Pons (tissue), 1 donor: ENCODE measurements around the gene STX2.

ENCODE experiments used
- DNase-seq: peaks from one replicate; pipeline ENCODE4 v3.0.0-alpha.2; 2016; ENCODE audit warnings: low spot score

STX2 gene

DNA sequence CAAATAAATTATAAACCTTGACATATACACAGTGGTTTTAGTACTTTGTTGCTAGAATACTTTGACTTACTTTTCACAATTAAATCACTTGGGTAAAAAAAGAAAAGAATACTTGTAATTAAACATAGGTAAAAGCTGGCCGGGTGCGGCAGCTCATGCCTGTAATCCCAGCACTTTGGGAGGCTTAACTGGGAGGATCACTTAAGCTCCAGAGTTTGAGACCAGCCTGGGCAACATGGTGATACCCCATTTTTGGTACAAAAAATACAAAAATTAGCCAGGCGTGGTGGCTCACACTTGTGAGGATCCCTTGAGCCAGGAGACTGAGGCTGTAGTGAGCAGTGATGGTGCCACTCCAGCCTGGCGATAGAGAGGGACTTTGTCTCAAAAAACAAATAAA lies 7.8 kb downstream of the STX2 start:
- DNase-seq, result no peak

DNA sequence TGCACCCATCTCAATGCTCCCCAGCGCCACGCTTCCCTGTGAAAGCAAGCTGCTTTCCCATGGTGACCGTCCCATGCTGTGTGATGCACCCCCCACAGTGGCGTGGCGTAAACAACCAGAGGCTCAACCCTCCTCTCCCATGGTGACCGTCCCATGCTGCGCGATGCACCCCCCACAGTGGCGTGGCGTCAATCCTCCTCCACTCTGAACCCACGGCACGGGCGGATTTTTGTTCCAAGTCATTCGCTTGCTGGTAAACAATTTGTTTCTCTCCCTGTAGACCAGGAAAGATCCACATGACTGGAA lies 8.9 kb downstream of the STX2 start:
- DNase-seq, result no peak

DNA sequence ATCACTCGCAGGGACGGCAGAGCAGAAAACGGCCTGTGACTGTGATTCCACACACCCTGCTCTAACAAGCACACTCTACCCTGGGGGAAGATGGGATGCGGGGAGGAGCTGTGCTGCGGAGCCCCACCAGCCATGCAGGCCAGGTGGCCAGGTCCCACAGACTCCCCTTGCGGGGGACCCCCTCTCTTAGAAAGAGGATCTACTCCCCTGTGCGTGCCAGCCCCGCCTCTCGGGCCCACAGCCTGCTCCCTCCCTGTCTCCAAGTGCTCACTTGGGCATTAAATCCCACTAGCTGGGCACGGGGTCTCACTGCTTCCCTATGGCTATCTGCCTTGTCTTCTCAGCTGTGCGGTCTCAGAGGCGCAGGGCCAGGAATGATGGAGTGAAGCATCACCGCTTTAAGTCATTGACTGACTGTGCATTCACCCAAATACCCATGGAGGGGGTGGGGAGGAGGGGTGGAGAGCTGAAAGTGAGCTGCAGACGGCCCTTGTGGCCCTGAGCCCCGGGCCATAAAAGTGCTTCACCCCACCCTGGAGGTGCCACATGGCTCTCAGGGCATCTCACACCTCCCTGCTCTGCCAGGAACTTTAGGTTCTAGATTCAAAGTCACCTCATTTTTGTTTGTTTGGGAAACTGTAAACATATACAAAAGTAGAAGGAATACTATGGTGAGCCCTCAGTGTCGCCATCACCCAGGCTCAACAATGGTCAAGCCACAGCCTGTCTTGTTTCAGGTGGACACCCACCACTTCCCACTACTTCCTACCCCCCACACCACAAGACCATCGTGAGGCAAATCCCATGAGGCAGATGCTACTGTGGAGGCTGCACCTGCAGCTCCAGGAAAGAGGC lies 9.4 kb downstream of the STX2 start:
- no peak for DNase-seq

DNA sequence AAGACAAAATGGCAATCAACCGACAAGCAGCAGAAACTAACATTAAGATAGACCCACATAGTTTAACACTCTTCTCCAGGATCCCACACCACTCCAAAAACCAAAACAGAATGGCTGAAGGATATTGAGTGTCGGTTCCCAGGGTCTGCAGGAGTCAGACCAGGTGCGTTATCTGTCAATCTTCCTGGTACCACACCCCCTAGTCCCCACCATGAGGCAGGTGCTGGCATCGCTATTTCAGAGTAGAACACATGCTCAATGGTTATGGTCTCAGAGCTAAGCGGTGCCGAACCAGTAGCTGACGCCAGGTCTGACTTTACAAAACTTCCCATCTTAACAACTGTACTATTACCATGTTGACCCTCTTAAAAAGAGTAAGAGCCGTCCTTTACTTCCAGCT lies 10.2 kb downstream of the STX2 start:
- DNase-seq, result no peak

DNA sequence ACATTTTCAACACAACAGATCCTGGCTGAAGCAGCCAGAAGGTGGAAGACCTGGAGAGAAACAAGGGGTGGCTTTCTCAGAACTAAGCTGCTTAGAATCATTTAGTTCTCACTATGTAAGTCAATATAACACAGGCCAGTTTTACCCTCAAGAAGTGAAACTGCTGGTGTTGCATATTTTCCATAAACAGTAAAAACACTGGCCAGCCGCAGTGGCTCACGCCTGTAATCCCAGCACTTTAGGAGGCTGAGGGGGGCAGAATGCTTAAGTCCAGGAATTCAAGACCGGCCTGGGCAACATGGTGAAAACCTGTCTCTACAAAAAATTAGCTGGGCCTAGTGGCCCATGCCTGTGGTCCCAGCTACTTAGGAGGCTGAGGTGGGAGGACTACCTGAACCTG lies 11.6 kb downstream of the STX2 start:
- DNase-seq, result no peak

DNA sequence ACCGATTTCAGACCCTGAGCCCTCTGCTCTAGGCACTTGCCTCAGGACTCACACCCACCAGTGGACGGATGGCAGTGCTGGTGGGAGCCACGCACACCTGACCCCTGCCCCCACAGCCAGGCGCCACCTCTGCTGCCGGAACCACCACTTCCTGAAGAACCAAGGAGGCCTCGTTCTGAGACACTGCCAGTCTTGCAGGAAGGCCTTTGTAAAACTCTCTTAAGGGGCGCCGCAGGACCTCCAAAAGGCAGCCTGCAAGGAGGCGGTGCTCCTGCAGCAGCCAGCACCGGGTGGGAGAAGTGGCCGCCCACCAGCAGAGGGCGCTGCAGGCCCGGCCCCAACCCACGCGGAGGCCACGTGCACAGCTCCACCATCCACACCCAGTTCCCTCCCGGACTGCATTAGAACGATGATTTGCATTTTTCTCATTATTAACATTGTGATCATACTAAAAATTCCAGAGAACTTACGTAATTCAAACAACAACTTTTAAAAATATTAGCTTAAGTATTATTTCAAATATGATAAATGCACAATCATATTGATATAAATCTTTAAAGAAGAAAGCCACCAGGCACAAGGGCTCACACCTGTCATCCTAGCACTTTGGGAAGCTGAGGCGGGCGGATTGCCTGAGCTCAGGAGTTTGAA lies 12.8 kb downstream of the STX2 start:
- DNase-seq, result no peak

DNA sequence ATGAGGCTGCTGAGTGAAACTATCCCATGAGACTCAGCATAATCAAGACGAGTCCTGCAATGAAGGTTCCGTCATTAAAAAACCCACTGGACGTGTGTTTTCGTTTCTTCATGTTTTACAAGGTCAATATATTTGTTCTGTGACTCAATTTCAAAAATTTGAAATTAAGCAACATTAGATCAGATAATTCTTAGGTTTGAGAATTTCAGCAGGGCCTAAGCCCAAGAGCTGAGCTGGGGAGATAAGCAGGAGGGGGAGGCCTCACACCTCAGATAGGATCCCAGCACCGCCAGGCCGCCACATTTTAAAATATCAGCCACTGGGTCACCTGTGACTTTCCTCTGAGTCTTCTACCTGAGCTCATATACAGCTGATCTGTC lies 13.3 kb downstream of the STX2 start:
- DNase-seq, result no peak

DNA sequence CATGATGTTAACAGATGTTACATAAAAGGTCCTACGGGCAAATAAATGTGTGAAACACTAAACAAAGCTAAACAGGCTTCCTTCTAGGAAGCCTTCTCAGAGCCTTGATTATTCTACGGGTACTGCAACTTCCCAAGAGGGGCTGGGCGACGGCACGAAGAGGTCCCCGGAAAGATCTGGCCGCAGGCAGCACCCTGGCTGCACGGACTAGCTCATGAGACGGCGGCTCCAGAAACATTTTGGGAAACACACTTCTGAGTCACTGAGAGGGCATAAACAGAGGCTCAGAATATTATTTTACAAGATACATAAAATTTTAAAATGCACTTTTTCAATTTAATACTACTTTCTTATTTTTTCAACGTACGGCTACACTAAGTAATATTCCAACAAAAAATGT lies 19.4 kb downstream of the STX2 start:
- DNase-seq, result no peak

DNA sequence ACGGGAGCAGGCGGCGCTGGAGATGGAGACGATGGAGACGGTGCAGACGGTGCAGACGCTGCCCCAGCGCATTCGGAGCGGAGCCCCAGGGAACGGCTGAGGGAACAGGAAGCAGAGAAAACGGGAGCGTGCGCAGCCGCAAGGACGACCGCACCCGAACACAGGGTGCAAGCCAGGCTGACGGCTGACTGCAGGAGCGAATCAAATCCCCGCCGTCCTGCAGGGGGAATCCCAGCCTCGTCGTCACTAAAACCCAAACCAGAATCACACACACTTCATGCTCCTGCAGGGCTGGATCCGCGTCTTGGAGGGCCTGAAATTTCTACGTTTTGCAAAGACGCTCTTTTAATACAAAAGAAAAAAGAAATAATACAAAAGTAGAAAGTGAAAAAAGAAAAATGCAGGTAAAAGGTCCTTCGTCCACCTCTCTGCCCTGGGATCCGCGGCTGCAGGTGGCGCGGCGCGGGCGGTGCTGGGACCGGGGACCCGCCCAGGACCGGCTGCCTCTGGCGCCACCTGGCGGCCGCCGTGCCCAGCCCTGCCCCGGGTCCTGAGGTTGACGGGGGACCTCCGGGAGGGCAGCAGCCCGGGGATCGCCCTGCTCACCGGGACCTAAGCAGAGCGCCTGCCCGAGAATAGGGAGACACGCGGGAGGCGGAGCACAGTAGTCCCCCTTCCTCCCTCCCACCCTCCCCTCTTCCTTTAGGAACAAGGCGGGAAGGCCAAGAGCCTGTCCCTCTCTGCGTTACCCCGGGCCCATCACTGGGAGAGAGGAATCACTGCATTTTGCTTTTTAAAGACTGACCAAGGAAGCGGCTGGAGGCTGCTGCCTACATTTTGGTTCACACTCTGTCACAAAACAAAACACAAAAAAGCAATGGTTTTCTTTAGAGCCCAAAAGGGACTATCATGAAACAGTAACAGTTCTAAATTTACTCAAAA lies 20.1 kb downstream of the STX2 start:
- DNase-seq, result no peak

DNA sequence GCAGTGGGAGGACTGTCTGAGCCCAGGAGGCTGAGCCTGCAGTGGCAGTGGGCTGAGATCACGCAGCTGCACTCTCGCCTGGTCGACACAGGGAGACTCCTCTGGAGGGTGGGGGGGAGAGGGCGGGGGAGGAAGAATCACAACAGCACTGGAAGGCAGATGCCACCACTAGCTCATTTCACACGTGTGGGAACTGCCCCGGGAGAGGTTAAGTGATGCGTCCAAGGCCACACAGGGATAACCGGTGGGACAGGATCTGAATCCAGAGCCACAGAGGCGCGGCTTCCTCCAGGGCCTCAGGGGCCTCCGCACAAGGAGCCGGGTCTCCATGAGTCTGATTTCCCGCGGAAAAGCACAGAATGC lies 20.8 kb downstream of the STX2 start:
- no peak for DNase-seq

DNA sequence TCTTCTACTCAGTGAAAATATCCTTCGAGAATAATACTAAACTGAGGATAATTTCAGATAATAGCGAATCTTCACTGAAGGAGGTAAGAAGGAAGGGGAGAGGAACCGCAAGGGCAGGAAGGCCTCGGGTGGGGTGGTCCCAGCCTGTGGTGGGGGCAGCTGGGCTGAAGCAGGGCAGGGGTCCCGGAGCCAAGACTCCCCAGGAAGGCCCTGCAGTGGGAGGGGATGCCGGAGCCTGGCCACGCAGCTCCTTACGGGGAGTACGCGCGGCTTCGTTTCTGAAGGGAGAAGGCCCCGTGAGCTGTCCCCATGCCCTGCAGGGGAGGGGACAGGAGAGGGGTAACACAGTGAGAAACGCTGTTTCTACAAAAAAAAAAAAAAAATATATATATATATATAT lies 21.2 kb downstream of the STX2 start:
- no peak for DNase-seq

DNA sequence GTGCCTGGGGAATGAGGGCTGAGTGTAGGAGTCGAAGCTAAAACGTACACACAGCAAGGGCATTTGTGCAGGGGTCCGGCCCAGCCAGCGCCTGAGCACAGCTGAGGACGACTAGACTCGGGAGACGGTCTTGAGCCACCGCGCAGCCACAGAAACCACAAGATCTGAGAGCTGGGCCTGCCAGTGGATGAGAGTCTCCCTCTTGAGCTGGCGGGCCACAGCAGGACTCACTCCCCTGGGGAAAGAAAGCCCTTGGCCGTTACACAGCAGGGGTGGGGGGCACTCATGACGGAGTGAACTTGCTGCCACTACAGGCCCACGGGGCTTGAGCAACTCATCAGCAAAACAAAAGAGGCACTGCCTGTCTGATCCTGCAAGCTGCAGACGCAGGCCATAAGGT lies 23.0 kb downstream of the STX2 start:
- DNase-seq, result no peak

DNA sequence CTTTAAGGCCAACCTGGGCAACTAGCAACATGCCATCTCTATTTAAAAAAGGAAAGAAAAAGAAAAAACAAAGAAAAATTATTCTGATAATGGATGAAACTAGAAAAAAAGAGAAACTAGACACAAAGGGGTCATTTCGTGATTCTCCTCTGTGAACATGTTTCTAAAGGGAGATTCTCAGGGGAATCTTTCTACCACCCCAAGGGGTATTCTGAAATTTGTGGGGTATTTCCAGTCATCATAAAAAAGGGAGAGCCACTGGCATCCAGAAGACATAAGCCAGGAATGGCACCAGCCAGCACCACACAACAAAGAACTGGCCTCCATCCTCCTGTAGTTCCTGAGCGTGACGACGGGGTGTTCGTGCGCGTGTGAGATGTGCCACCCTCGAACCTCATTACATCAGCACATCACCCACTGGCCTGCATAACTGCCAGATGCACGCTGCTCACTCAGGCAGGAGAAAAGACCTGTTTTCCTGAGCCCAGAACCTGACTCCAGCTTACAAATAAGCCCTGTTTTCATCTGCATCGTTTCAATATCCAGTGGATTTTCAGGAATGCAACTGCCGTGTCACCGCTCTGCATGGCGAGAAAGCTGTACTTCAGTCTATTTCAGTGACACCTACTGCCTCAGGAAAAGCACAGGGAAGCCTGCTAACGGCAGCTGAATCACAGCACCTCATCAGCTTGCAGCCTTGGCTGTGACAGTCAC lies 23.9 kb downstream of the STX2 start:
- DNase-seq, result no peak

DNA sequence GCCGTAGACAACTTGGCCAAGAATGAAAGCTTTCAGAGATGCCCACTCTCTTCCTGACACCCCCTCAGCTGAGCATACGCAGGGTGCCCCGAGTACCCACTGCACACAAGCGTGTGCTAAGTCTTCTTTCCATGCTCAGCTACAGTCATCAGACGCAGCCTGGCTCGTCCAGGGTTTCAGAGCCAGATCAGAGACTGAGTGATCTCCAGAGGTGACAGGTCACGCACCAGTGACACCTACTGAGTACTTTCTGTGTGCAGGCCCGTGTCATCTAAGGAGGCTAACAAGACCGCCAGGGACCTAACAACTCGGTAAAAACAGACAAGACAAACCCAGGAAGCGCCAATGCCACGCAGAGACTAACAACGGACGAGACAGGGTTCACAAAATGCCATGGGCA lies 25.1 kb downstream of the STX2 start:
- DNase-seq, result no peak

DNA sequence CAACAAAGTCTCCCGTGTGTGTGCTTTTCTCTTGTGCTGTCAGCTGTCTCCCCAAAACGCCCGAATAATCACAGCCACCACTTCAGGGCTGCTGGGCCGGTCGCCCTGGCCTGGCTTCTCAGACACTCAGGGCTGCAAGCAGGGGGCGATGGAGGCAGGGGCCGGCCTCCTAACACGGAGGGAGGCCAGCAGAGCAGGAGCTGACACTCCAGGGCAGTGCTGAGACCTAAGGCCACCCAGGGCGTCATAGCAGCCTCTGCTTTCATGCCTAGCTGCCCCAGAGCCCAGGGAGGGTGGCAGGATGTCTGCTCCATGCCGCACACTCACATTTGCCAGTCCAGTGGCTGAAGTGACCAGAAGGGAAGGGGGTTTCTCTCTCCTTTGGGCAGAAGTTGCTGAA lies 25.6 kb downstream of the STX2 start:
- DNase-seq, result no peak

DNA sequence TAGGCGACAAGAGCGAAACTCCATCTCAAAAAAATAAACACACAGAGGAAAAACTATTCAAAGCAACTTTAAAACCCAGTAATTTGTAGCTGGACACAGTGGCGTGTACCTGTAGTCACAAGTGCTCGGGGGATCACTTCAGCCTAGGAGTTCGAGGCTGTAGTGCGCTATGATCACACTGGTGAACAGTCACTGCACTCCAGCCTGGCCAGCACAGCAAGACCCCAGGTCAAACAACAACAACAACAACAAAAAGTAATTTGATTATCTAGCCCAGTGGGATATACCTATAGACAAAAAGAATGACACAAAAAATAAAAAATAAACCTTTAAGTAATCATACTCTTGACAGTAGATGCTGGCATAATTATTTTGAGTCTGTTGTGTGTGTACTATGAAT lies 29.3 kb downstream of the STX2 start:
- no peak for DNase-seq

DNA sequence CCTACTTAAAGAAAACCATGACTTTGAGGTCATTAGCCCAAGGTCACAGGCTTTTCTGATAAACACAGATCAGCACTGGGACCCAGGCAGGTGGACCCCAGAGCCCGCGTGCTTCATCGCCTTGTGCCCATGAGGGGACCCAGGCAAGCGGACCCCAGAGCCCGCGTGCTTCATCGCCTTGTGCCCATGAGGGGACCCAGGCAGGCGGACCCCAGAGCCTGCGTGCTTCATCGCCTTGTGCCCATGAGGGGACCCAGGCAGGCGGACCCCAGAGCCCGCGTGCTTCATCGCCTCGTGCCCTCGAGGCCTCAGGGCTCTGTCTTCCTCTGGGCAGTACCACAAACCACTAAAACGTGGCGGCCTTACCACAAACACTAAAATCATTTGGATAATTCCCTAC lies 31.7 kb downstream of the STX2 start:
- no peak for DNase-seq

DNA sequence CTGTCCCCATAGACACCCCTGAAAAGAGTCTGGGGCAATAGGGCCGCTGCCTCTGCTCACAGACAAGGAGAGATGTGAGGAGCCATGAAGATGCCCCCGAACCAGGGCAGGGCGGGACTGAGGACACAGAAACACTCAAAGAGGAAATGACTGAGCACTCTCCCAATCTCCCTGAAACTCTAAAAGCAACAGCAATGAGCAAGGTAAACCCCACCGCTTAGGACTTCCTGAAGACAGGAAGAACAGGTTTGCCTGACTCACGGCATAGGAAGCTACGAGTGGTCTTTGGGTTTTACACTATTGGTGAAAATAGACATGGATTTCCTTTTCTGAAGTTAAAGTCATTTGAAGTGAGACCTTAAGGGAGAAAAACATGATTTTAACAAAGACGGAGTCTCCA lies 32.5 kb downstream of the STX2 start:
- no peak for DNase-seq

DNA sequence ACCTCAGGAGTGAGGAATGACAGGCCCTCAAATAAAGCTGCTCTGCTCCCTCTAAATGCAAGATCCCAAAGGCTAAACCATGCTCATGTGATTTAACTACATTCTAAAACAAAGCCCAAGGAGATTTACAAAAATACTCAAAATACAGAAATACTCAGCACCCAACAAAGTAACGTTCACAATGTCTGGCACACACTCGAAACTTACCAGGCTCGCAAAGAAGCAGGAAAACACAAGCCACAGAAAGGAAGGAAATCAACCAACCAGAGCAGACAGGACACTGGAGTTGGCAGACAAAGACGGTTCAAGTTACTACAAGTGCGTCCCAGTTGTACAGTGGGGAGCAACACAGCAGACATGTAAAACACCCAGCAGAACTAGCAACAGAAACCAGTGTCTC lies 33.4 kb downstream of the STX2 start:
- DNase-seq, result no peak

DNA sequence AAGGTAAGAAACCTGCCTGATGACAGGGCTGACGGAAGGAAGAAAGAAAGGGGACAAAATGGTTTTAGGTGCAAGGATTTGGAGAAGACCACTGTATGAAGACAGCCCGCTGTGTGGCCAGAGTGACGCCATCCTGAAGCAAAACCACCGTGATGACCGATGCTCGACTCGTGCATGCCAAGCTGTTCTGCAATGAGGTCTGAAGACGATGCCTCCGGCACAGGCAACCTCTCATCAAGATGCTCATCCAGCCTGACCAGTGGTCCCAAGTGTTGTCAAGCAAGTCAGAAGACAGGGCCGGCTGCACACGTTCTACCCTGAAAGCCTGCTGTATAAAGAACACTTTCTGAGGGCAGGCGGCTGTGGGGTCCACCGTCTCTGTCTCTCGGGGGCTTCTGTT lies 34.8 kb downstream of the STX2 start:
- DNase-seq, result no peak

DNA sequence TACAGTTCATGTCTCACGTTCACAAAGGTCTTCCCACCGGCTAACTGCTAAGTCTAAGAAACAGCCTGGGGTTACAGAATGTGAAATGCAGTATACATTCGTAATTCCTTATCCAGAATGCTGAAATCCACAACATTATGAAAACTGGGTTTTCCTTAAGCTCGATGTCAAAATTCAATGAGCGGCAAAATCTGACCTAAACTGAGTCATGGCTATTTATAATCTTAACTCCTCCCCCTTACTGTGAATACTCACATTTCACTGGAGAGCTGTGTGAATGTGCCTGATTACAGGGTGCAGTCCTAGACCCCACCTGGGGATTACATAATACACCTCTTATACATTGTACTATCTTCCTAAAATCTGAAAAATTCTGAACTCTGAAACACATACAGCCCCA lies 35.3 kb downstream of the STX2 start:
- DNase-seq, result no peak

DNA sequence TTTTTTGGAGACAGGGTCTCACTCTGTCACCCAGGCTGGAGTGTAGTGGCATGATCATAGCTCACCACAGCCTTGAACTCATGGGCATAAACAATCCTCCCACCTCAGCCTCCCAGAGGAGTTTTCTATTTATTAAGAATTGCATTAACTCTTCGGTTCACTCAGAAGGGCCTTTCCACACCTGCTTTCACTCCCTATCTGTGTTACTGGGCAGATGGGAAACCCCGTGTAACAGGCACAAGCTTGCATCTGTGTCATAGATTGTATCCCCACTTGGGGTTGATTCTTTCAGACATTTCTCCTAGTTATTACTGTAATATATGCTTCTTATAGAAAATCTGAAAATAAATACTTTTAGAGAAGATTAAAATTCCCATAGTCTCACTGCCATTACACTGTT lies 38.7 kb downstream of the STX2 start:
- no peak for DNase-seq

DNA sequence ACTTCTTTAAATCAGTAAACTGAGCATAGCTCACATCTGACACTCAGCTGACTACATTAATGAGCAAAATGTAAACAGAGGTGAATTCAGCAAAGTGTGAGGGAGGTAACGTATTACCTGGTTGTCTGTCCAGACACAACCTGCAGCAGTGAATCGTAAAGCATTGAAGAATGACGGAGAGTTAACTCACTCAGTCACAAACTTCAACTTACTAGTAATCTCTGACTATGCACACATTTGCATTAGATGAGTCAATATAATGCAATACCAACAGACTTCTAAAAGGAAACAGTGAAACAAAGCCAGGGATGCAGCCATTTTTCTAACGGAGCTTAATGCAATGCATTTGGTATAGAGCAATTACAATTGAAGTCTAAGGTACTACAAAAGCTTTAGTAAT lies 40.0 kb downstream of the STX2 start:
- DNase-seq, result no peak
